Tibial nerve (tissue), 4 donors: ENCODE data around the gene PDLIM7.

ENCODE experiments used
- CTCF ChIP-seq, 5 experiments: fragments of 200-600 bp in 3 of 5; fragments of 450-650 bp in 2 of 5; sonication (generic) in 3 of 5; IDR thresholded peaks; one replicate each; pipeline ENCODE4 v1.5.1; 2016 to 2019; ENCODE audit warnings: antibody characterized with exemption in 5 of 5, mild to moderate bottlenecking in 3 of 5, moderate library complexity in 2 of 5
- EP300 ChIP-seq, 2 donors: sonication (generic); formaldehyde crosslinking; IDR thresholded peaks; one replicate each; pipeline ENCODE4 v1.6.1; 2017; ENCODE audit warnings: antibody characterized with exemption in 2 of 2, mild to moderate bottlenecking in 1 of 2
- POLR2A ChIP-seq, 2 donors: fragments of 450-650 bp; IDR thresholded peaks; one replicate each; pipeline ENCODE4 v1.6.1; 2017; ENCODE audit warnings: antibody characterized with exemption in 2 of 2, mild to moderate bottlenecking in 2 of 2, moderate library complexity in 2 of 2

GRCh38 chr5:177537389-177538361 lies 40.3 kb upstream of the PDLIM7 start:
- TF ChIP-seq CTCF (IDR thresholded peaks at IDR 0.05) (no peak), EP300 (IDR thresholded peaks at IDR 0.05) (no peak), POLR2A (IDR thresholded peaks at IDR 0.05) (no peak)
